H4 (cell line): ENCODE data around the gene TRAF6. TPM values are rescaled to one million over a fixed set of nuclear protein-coding genes. Genes with fewer than 3 reads are reported as not detected.
"Not testable (repeated sequence)": the region's sequence is repeated elsewhere in the genome, so short reads cannot be mapped to it uniquely, and the experiment has no call there.

Source experiments
- DNase-seq: peaks from one replicate; pipeline ENCODE4 v3.0.0-alpha.2; 2015; ENCODE audit warnings: low spot score
- total RNA-seq: library from RNA; depleted of rRNA; stranded (reverse); fragments of >200 nt; shearing (Covaris generic); gene quantifications from 2 replicates; pipeline ENCODE4 v1.2.3, GENCODE V29; 2014; rRNA removed

TRAF6 gene
- 8.8 and 9.1 TPM in 2 replicates for total RNA-seq

DNA sequence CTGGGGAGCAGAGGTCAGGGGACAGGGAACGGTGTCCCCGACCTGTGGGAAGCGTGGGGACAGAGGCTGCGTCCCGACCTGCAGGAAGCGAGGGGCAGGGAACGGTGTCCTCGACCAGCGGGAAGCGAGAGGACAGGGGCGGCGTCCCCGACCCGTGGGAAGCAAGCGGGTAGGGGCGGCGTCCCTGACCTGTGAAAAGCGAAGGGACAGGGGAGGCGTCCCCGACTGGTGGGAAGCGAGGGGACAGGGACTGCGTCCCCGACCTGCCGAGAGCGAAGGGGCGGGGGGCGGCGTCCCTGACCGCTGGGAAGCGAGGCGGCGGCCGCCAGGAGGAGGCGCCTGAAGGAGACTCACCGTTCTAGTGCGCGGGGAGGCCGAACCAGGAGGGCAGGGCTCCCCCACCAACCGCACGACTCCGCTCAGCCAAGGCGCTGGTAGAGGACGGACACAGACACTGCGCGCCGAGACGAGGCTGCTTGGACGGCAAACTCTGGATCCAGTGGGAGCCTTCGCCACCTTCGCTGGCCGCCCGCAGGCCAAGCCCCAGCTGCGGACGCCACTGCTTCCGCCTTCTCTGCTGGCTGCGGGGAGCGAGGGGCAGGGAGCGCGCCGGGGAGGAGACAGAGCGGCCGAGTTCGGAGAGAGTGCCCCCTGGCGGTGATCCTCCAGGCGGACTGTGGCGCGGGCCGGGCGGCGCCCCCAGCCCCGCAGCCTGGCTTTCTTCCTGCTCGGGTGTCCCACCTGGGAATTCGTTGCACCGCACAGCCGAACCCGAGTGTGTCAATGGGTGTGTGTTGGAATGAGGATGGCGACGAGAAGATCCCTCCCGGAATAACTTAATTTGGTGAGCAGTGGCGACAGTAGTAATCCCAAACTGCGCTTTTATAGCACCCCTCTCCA lies at the start of gene TRAF6:
Gene TRAF6 (minus strand): TSS at position 579 of the 900 bp plus-strand sequence. CDS start 8,757 bp downstream, outside the sequence.
- peak; percentile 84 for DNase-seq

DNA sequence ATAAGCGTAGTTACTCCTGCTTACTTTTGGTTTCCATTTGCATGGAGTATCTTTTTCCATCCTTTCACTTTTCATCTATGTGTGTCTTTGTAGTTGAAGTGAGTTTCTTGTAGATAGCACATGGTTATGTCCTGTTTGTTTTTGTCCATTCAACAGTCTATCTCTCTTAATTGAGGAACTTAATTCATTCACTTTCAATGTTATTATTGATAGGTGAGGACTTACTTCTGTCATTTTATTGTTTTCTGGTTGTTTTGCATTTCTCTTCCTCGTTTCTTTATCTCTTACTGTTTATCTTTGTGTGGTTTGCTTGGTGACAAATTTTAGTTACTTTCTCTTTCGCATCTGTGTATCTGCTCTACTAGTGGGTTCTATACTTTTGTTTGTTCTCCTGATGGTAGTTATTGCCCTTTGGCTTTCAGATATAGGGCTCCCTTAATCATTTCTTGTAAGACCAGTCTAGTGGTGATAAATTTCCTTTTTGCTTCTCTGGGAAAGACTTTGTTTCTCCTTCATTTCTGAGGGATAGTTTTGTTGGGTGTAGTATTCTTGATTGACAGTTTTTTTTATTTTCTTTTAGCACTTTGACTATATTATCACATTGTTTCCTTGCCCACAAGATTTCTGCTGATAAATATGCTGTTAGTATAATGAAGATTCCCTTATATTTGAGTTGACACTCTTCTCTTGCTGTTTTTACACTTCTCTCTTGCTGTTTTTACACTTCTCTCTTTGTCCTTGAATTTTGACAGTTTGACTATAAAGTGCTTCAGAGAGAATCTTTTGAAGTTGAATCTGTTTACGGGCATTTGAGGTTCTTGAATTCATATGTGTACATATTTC lies 48.7 kb upstream of the TRAF6 start:
- no peak for DNase-seq

DNA sequence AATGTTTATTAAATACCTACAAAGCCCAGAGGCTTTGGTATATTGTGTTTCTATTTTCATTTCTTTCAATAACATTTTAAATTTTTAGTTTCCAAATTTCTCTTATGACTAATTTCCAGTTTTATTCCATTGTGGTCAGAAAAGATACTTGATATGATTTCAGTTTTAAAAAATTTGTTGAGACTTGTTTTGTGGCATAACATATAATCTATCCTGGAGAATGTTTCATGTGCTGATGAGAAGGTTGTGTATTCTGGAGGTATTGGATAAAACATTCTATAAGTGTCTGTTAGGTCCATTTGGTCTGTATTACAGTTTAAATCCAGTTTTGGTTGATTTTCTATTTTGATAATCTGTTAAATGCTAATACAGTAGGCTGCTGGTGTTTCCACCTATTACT lies 47.9 kb upstream of the TRAF6 start:
- no peak for DNase-seq

DNA sequence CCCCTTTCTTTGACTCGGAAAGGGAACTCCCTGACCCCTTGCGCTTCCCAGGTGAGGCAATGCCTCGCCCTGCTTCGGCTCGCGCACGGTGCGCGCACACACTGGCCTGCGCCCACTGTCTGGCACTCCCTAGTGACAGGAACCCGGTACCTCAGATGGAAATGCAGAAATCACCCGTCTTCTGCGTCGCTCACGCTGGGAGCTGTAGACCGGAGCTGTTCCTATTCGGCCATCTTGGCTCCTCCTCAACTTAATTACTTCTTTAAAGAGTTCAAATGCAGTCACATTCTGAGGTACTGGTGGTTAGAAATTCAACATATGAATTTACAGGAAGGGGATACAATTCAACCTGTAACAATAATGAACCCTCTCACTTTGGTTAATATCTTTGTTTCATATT lies 47.3 kb upstream of the TRAF6 start:
- not testable (repeated sequence) for DNase-seq

- DNase-seq = no peak
Observed at GRCh38 chr11:36550385-36551115, 40.5 kb upstream of the TRAF6 start.

DNA sequence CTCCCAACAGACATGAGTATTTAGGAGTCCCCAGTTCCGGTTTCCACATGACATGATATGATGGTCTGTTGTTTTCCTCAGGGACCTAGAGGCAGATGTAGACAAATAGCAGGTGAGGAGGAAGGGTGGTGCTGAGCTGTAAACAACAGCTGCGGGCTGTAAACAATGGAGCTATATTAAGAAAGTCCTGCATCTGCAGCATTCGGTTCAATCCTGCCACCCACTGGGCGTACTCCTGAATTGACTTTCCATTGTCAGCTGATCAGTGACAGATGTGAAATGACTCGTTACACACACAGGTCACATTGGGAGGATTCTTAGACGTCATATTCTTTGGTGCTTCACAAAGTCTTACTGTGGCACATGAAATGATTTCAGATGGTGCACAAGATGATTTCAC lies 30.9 kb upstream of the TRAF6 start:
- peak; percentile 89 for DNase-seq

- no peak for DNase-seq
Observed at GRCh38 chr11:36534276-36534840, 24.3 kb upstream of the TRAF6 start.

GRCh38 chr11:36532941-36533601 lies 23.0 kb upstream of the TRAF6 start:
- no peak for DNase-seq

GRCh38 chr11:36530840-36531239 lies 20.8 kb upstream of the TRAF6 start:
- DNase-seq = no peak

GRCh38 chr11:36513965-36514364 lies 3.9 kb upstream of the TRAF6 start:
- no peak for DNase-seq

DNA sequence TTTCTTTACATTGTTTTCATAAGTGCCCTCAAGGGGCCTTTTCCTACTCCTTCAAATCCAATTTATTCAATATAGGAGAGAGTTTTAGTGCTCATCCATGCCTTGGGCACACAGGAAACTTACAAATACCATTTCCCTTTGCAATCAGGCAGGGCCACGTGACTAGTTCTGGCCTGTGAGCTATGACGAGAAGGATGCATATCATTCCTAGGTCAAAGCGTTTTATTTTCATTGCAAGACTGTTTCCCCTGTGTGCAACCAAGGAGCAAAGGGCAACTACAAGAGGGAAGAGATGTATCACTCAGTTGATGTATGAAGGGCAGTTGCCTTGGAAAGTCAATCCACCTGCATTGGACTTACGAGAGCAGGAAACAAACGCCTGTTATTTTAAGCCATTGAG lies 1.9 kb upstream of the TRAF6 start:
- no peak for DNase-seq

DNA sequence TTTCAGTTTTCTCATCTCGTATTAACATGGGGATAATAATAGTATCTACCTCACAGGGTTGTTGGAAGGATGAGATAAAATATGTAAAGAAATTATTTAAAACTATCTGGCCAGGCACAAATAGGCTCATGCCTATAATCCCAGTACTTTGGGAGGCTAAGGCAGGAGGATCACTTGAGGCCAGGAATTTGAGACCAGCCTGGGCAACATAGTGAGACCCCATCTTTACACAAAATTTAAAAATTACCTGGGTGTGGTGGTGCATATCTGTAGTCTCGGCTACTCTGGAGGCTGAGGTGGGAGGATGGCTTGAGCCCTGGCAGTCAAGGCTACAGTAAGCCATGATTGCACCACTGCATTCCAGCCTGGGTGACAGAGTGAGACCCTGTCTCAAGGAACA lies 990 bp upstream of the TRAF6 start:
- DNase-seq = not testable (repeated sequence)

- DNase-seq = no peak
Observed at GRCh38 chr11:36510594-36510942, 496 bp upstream of the TRAF6 start.

GRCh38 chr11:36509201-36509639 lies 852 bp downstream of the TRAF6 start:
- no peak for DNase-seq

- DNase-seq = no peak
Observed at GRCh38 chr11:36508743-36509142, 1.3 kb downstream of the TRAF6 start.

DNA sequence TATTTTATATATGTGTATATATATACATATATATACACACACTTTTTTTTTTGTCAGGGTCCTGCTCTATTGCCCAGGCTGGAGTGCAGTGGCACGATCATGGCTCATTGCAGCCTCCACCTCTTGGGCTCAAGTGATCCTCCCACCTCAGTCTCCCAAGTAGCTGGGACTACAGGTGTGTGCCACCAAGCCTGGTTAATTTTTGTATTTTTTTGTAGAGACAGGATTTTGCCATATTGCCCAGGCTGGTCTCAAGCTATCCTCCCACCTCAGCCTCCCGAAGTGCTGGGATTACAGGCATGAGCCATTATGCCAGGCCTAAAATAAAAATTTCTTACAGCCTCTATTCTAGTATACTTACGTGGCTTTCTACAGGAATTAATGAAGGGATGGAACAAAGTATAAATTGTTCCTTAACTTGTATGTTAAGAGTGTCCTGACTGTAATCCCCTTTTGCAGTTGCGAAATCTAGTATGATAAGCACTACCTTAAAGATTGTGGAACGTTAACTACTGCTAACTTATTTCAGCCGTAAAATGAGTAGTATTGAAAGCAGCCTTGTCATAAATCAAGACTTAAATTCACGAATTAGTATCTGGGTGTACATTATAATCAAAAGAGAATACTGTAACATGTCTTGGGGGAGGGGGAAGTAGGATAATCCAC lies 2.1 kb downstream of the TRAF6 start:
- no peak for DNase-seq

GRCh38 chr11:36501236-36501635 lies 8.8 kb downstream of the TRAF6 start:
- DNase-seq = no peak

- DNase-seq = peak; percentile 83
Observed at GRCh38 chr11:36500315-36500721, 9.8 kb downstream of the TRAF6 start.

- no peak for DNase-seq
Observed at GRCh38 chr11:36499315-36499714, 10.8 kb downstream of the TRAF6 start.

GRCh38 chr11:36498721-36499120 lies 11.4 kb downstream of the TRAF6 start:
- DNase-seq = no peak

DNA sequence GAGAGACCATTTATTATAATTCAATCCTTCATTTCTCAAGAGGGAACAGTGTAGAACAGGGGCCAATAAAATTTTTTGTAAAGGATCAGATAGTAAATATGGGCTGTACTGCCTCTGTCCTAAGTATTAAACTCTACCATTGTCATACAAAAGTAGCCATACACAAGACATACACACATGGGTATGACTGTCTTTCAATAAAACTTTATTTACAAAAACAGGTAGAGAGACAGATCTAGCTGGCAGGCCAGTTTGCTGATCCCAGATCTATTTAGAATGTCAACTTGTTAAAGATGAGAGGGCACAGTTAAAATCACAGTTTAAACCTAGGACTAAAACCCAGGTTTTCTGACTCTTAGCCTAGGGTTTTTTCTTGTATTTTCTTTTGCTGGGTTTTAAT lies 16.7 kb downstream of the TRAF6 start:
- no peak for DNase-seq
